Endothelial cell (in vitro differentiated cells): ENCODE results near the gene CLEC4C. TPM values are rescaled to one million over a fixed set of nuclear protein-coding genes. Genes with fewer than 3 reads are reported as not detected.

ENCODE experiments used
- DNase-seq: peaks from one replicate; pipeline ENCODE4 v3.0.0; 2021; ENCODE audit warnings: low spot score
- H3K27ac Mint-ChIP-seq: one replicate; pipeline ENCODE4 v1.8.0; 2021; ENCODE audit warnings: mixed read lengths, inconsistent platforms; ENCODE audit not compliant: unreplicated experiment
- H3K27me3 Mint-ChIP-seq: one replicate; pipeline ENCODE4 v1.8.0; 2021; ENCODE audit warnings: mild to moderate bottlenecking, moderate library complexity, mixed read lengths, inconsistent platforms; ENCODE audit not compliant: unreplicated experiment
- H3K36me3 Mint-ChIP-seq: one replicate; pipeline ENCODE4 v1.8.0; 2021; ENCODE audit warnings: mild to moderate bottlenecking, low read depth, mixed read lengths, inconsistent platforms; ENCODE audit not compliant: unreplicated experiment
- H3K4me1 Mint-ChIP-seq: one replicate; pipeline ENCODE4 v1.8.0; 2021; ENCODE audit warnings: mild to moderate bottlenecking, mixed read lengths, inconsistent platforms; ENCODE audit not compliant: unreplicated experiment
- H3K4me3 Mint-ChIP-seq: one replicate; pipeline ENCODE4 v1.8.0; 2021; ENCODE audit warnings: mild to moderate bottlenecking, mixed read lengths, inconsistent platforms; ENCODE audit not compliant: unreplicated experiment
- H3K9me3 Mint-ChIP-seq: one replicate; pipeline ENCODE4 v1.8.0; 2021; ENCODE audit warnings: mixed read lengths, inconsistent platforms; ENCODE audit not compliant: unreplicated experiment
- total RNA-seq: library from RNA; stranded (reverse); fragmentation: NEBNext Ultra II Directional; extraction: Animal tissue kit (Norgen Biotek cat#: 25700); gene quantifications from one replicate; pipeline ENCODE4 v1.2.1, GENCODE V29; 2021; ENCODE audit not compliant: unreplicated experiment
- TF ChIP-seq, protein P1 (sequence below): fragments of 200-600 bp; sonication (generic); IDR thresholded peaks from one replicate; pipeline ENCODE4 v1.5.0; 2021; ENCODE audit warnings: antibody characterized with exemption; ENCODE audit not compliant: unreplicated experiment

Gene CLEC4C
- total RNA-seq, 1 donor from 2014 or later: not detected

DNA sequence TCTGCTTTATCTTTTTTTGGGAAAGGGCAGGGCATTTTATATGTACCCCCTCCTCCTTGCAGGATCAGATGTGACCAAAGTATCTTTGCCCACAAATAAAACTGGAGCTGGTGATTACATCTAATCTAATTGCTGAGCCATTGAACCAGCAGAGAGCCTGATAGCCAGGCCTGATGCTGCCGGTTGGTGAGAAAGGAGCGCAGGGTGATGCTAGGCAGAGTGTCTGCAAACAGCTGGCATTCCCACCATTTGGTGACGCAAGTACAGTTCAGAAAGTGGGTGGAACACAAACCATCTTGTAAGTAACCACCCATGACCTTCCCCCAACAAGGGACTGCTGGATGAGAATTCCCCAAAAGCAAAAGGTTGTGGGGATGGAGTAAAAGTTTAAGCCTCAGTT lies 23.2 kb downstream of the CLEC4C start:
- Mint-ChIP-seq H3K4me3 (no peak overlapping the region), H3K9me3 (no peaks in the 10 kb centered on the region), H3K27ac (no peak overlapping the region), H3K4me1 (peaks cover 6% of the 10 kb centered on the region), H3K27me3 (no peaks in the 10 kb centered on the region), H3K36me3 (no peaks in the 10 kb centered on the region)
- no peak for DNase-seq
- TF ChIP-seq, protein P1, sequence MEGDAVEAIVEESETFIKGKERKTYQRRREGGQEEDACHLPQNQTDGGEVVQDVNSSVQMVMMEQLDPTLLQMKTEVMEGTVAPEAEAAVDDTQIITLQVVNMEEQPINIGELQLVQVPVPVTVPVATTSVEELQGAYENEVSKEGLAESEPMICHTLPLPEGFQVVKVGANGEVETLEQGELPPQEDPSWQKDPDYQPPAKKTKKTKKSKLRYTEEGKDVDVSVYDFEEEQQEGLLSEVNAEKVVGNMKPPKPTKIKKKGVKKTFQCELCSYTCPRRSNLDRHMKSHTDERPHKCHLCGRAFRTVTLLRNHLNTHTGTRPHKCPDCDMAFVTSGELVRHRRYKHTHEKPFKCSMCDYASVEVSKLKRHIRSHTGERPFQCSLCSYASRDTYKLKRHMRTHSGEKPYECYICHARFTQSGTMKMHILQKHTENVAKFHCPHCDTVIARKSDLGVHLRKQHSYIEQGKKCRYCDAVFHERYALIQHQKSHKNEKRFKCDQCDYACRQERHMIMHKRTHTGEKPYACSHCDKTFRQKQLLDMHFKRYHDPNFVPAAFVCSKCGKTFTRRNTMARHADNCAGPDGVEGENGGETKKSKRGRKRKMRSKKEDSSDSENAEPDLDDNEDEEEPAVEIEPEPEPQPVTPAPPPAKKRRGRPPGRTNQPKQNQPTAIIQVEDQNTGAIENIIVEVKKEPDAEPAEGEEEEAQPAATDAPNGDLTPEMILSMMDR: no peak

DNA sequence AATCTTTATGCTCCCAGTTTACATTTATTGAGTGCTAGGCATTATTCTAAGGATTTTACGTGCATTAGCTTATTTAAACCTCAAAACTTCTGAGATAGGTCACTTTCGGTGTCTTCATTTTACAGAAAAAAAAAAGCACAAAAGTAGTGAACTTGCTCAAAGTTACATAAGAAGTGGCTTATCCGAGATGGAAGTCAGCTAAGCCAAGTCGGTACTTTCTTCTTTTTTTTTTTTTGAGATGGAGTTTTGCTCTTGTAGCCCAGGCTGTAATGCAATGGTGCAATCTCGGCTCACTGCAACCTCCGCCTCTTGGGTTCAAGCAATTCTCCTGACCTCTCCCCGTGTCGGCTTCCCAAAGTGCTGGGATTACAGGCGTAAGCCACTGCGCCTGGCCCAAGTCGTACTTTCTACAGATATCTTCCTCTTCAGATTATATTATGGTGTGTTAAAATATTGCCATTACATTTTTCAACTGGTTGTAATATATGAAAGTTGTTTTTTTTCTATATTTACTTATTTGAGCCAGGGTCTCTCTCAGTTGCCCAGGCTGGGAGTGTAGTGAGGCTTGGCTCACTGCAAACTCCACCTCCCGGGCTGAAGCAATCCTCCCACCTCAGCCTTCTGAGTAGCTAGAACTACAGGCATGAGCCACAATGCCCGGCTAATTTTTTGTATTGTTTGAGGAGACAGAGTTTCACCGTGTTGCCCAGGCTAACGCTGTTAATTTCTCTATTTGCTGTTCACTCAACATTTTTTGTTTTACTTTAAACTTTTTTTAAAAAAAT lies 27.0 kb downstream of the CLEC4C start:
- H3K27ac Mint-ChIP-seq: no peak overlapping the region
- DNase-seq: no peak
- no peaks in the 10 kb centered on the region for H3K9me3 Mint-ChIP-seq
- H3K4me3 Mint-ChIP-seq: no peak overlapping the region
- TF ChIP-seq, protein P1: no peak
- H3K27me3 Mint-ChIP-seq: no peaks in the 10 kb centered on the region
- H3K4me1 Mint-ChIP-seq: peaks cover 15% of the 10 kb centered on the region
- no peaks in the 10 kb centered on the region for H3K36me3 Mint-ChIP-seq

DNA sequence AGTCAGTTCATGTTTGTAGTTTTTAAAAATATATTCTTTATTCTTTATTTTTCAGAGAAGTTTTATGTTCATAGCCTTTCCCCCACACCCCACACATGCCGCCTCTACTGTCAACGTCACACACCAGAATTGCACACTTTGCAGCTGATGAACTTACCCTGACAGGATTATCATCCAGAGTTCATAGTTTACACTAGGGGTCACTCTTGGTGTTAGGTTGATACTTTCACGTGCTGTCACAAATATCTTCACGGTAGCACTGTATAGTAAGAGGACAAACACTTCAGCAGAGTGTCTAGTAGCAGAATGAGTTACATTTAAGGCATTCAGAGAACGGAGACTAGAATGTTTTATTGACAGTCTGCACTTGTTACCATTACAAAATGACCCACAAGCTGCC lies 30.8 kb downstream of the CLEC4C start:
- TF ChIP-seq, protein P1: no peak
- H3K27ac Mint-ChIP-seq: no peak overlapping the region
- H3K4me3 Mint-ChIP-seq: no peak overlapping the region
- no peak for DNase-seq
- H3K4me1 Mint-ChIP-seq: peaks cover 9% of the 10 kb centered on the region
- H3K9me3 Mint-ChIP-seq: no peaks in the 10 kb centered on the region
- no peaks in the 10 kb centered on the region for H3K27me3 Mint-ChIP-seq
- H3K36me3 Mint-ChIP-seq: no peaks in the 10 kb centered on the region

DNA sequence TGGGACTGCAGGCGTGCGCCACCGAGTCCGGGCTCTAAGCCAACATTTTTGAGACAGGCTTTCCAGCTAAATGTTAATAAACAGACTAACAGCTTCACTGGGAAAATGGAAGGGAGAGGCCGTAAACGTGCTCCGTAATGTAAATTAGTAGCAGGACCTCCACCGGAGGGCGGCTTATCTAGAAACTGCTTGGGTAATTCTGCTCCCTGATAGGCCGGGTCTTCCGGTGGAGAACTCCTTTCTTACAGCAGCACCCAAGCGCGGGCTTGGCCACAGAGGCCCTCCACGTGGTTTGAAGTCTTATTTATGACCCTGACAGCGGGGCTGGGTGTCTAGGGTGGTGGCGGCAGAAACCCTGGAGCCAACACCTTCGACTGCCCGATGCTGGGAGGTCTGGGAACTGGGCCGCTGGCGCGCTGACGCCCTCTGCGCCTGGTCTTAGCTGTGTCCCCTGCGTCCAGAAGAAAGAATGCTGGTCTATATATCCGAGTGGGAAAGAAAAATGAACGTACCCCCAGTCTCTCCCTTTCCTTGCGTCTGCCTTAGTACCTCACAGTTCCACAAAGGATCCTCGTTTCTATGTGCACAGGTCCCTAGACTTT lies 34.2 kb downstream of the CLEC4C start:
- H3K27me3 Mint-ChIP-seq: no peaks in the 10 kb centered on the region
- H3K4me3 Mint-ChIP-seq: no peak overlapping the region
- TF ChIP-seq, protein P1: no peak
- no peak for DNase-seq
- H3K36me3 Mint-ChIP-seq: no peaks in the 10 kb centered on the region
- no peak overlapping the region for H3K27ac Mint-ChIP-seq
- H3K9me3 Mint-ChIP-seq: no peaks in the 10 kb centered on the region
- H3K4me1 Mint-ChIP-seq: peaks cover 9% of the 10 kb centered on the region

DNA sequence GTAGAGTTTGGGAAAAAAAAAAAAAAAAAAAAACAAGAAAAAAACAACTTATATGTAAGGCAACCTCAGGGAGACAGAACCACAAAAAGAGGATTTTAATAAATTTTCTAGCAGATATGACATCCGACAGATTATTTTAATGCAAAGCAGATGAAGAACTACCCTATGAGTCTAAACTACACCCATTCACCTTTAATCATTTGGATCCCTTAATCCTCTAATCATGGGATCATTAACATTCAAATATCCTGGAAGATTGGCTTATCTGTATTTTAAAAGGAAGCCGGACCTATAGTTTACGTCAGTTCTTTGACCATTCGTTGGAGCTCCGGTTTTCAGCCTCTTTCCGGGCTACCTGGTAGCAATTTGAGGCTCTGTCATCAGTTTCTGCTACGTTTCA lies 36.0 kb downstream of the CLEC4C start, which contains the start of gene DPPA3:
TSS of gene DPPA3 (plus strand) at position 301 of the 400 bp plus-strand sequence. CDS start 138 bp downstream, outside the sequence.
- no peaks in the 10 kb centered on the region for H3K36me3 Mint-ChIP-seq
- no peaks in the 10 kb centered on the region for H3K9me3 Mint-ChIP-seq
- DNase-seq: no peak
- H3K4me1 Mint-ChIP-seq: no peaks in the 10 kb centered on the region
- peak within 1 kb of the TSS; percentile 9 for H3K27ac Mint-ChIP-seq
- TF ChIP-seq, protein P1: no peak
- H3K4me3 Mint-ChIP-seq: no peak within 1 kb of the TSS
- H3K27me3 Mint-ChIP-seq: peaks cover 1% of the 10 kb centered on the region
